Common myeloid progenitor, CD34-positive (primary cell): Measurements from ENCODE around the gene KMT5C.
A peak's percentile ranks its signal among the peaks of the same experiment; 100 is the strongest.

Experiments used
- CTCF ChIA-PET: fragments of 350-600 bp; sonication (Branson Sonifier 250); formaldehyde crosslinking; loops from one replicate; lab custom pipeline; 2021; ENCODE audit warnings: antibody characterized with exemption; lab: Charles Lee
- POLR2A ChIA-PET: fragments of 350-600 bp; sonication (Branson Sonifier 250); formaldehyde crosslinking; loops from one replicate; lab custom pipeline; 2021; ENCODE audit warnings: antibody characterized with exemption; lab: Charles Lee
- DNase-seq, 3 donors: peaks; one replicate each; pipeline versions ENCODE4 v3.0.0 to v3.0.0-alpha.2; 2013
- H3K27ac ChIP-seq, 2 experiments: 1 replicate in 1 of 2; 2 replicates in 1 of 2; pipeline ENCODE4 v1.7.0; 2013; ENCODE audit warnings: inconsistent platforms in 2 of 2, low read length in 2 of 2, mild to moderate bottlenecking in 2 of 2, low read depth in 1 of 2, moderate library complexity in 1 of 2; ENCODE audit not compliant: severe bottlenecking in 2 of 2, insufficient read depth in 1 of 2, poor library complexity in 1 of 2
- H3K27me3 ChIP-seq, 5 experiments: replicated peaks in 2 of 5; 1 replicate in 3 of 5; 2 replicates in 2 of 5; pipeline versions ENCODE4 v1.6.1 to v1.7.0; 2013; ENCODE audit warnings: low read length in 4 of 5, mild to moderate bottlenecking in 2 of 5, moderate library complexity in 2 of 5, inconsistent platforms in 1 of 5; ENCODE audit not compliant: insufficient read depth in 5 of 5, control insufficient read depth in 4 of 5
- H3K36me3 ChIP-seq, 4 experiments: 1 replicate in 2 of 4; 2 replicates in 2 of 4; pipeline versions ENCODE4 v1.6.1 to v1.7.0; 2013; ENCODE audit warnings: low read length in 3 of 4, control low read depth in 1 of 4, mild to moderate bottlenecking in 1 of 4; ENCODE audit not compliant: control insufficient read depth in 4 of 4, insufficient read depth in 4 of 4
- H3K4me1 ChIP-seq, 4 experiments: 1 replicate in 3 of 4; 2 replicates in 1 of 4; pipeline versions ENCODE4 v1.6.1 to v1.7.1; 2013; ENCODE audit warnings: low read length in 3 of 4, mild to moderate bottlenecking in 3 of 4, control low read depth in 1 of 4, inconsistent platforms in 1 of 4, moderate library complexity in 1 of 4; ENCODE audit not compliant: control insufficient read depth in 4 of 4, insufficient read depth in 4 of 4; ENCODE audit errors: control extremely low read depth in 1 of 4
- H3K4me3 ChIP-seq, 7 experiments: 1 replicate in 4 of 7; 2 replicates in 3 of 7; pipeline versions ENCODE4 v1.5.1 to v1.7.0; 2013; ENCODE audit warnings: mild to moderate bottlenecking in 7 of 7, low read length in 6 of 7, moderate library complexity in 6 of 7, inconsistent platforms in 2 of 7, low read depth in 2 of 7, control low read depth in 1 of 7; ENCODE audit not compliant: insufficient read depth in 4 of 7, control insufficient read depth in 1 of 7; ENCODE audit errors: extremely low read depth in 1 of 7
- H3K9me3 ChIP-seq, 5 experiments: 1 replicate in 4 of 5; 2 replicates in 1 of 5; pipeline versions ENCODE4 v1.6.1 to v1.7.1; 2013; ENCODE audit warnings: low read length in 4 of 5, mild to moderate bottlenecking in 2 of 5, inconsistent platforms in 1 of 5, low read depth in 1 of 5, moderate library complexity in 1 of 5; ENCODE audit not compliant: control insufficient read depth in 4 of 5, insufficient read depth in 2 of 5; ENCODE audit errors: control extremely low read depth in 1 of 5
- WGBS: methylation state at CpG from one replicate; pipeline ENCODE4 v1.1.5; 2013; ENCODE audit not compliant: insufficient coverage; 5-methylcytosine and 5-hydroxymethylcytosine counted together

Gene KMT5C

DNA sequence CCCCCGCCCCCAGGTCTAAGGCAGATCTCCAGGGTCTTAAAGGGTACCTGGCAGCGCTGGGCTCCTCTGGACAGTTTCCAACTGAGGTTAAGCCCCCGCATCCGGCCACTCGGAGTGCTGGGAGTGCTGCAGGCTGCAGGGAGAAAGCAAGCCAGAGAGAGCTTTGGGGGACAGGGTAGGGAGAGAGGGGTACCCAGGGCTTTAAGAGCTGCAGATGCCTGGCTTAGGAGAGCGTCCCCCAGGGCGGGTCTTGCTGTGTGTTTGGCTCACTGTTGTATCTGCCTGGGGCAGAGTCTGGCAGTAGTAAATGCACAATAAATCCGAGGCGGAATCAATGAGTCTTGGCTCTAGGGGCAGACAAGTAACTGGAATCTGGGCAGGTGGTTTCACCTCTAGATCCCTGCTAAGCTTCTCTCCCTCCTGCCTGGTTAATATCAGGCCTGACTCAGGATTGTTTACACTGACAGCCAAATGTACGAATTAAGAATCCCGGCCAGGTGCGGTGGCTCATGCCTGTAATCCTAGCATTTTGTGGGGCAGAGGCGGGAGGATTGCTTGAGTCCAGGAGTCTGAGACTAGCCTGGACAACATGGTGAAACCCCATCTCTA is 15.6 kb downstream of the KMT5C start:
- ChIA-PET POLR2A (no interaction called here), CTCF (interaction anchor here (0.6 to 1.1 kb wide), 2 partner anchors 26 to 152 kb away, joined by 3 read pairs; no protein-coding TSS in a partner anchor)
- H3K27me3 ChIP-seq = peaks cover 4 to 62% (median 26%) of the 10 kb centered on the region in 5 experiments
- H3K36me3 ChIP-seq = no peaks in the 10 kb centered on the region
- no peak overlapping the region for H3K27ac ChIP-seq
- no peak overlapping the region for H3K4me3 ChIP-seq
- no peaks in the 10 kb centered on the region for H3K9me3 ChIP-seq
- DNase-seq = peak in 2 of 3 donors; percentile 46 to 48
- peaks cover 0 to 20% (median 15%) of the 10 kb centered on the region in 4 experiments for H3K4me1 ChIP-seq
- WGBS = 58% methylated on average over 11 of the region's 13 CpGs

GRCh38 chr19:55358493-55358892 is 18.8 kb downstream of the KMT5C start:
- Histone ChIP-seq H3K27me3 (peaks cover 0 to 37% (median 8%) of the 10 kb centered on the region in 5 experiments), H3K36me3 (no peaks in the 10 kb centered on the region), H3K4me3 (no peak overlapping the region), H3K27ac (no peak overlapping the region), H3K4me1 (peaks cover 0 to 14% (median 9%) of the 10 kb centered on the region in 4 experiments), H3K9me3 (no peaks in the 10 kb centered on the region)
- 89% methylated on average over 18 of the region's 19 CpGs for WGBS
- ChIA-PET POLR2A (no interaction called here), CTCF (interaction anchor here (1.3 kb wide), 1 partner anchor 11 kb away, joined by 3 read pairs; no protein-coding TSS in a partner anchor)
- no peak for DNase-seq

GRCh38 chr19:55358943-55359908 is 19.6 kb downstream of the KMT5C start:
- no peaks in the 10 kb centered on the region for H3K36me3 ChIP-seq
- 89% methylated on average over 28 of the region's 32 CpGs for WGBS
- H3K27me3 ChIP-seq = peaks cover 0 to 29% (median 8%) of the 10 kb centered on the region in 5 experiments
- ChIA-PET POLR2A (no interaction called here), CTCF (interaction anchor here (0.6 to 1.4 kb wide), 3 partner anchors 12 to 19 kb away, joined by 3 read pairs; no protein-coding TSS in a partner anchor)
- peaks cover 0 to 8% (median 4%) of the 10 kb centered on the region in 4 experiments for H3K4me1 ChIP-seq
- no peak overlapping the region for H3K4me3 ChIP-seq
- no peak overlapping the region for H3K27ac ChIP-seq
- no peak for DNase-seq
- H3K9me3 ChIP-seq = no peaks in the 10 kb centered on the region

GRCh38 chr19:55360902-55361301 is 21.2 kb downstream of the KMT5C start:
- 91% methylated on average over 13 of the region's 16 CpGs for WGBS
- Histone ChIP-seq H3K27ac (no peak overlapping the region), H3K36me3 (no peaks in the 10 kb centered on the region), H3K4me3 (no peak overlapping the region), H3K4me1 (no peaks in the 10 kb centered on the region), H3K27me3 (peaks cover 0 to 15% (median under 1%) of the 10 kb centered on the region in 5 experiments), H3K9me3 (no peaks in the 10 kb centered on the region)
- CTCF ChIA-PET = no interaction called here
- POLR2A ChIA-PET = no interaction called here
- DNase-seq = no peak

- CTCF ChIA-PET = interaction anchor here (1.1 kb wide), 1 partner anchor 61 kb away, joined by 3 read pairs; no protein-coding TSS in a partner anchor
- Histone ChIP-seq H3K36me3 (no peaks in the 10 kb centered on the region), H3K27ac (no peak overlapping the region), H3K27me3 (peaks cover 0 to 5% (median 0%) of the 10 kb centered on the region in 5 experiments), H3K4me3 (no peak overlapping the region), H3K4me1 (no peaks in the 10 kb centered on the region), H3K9me3 (no peaks in the 10 kb centered on the region)
- DNase-seq = no peak
- 90% methylated on average over 35 of the region's 38 CpGs for WGBS
- POLR2A ChIA-PET = no interaction called here
Observed at GRCh38 chr19:55362174-55362989, 22.7 kb downstream of the KMT5C start.

DNA sequence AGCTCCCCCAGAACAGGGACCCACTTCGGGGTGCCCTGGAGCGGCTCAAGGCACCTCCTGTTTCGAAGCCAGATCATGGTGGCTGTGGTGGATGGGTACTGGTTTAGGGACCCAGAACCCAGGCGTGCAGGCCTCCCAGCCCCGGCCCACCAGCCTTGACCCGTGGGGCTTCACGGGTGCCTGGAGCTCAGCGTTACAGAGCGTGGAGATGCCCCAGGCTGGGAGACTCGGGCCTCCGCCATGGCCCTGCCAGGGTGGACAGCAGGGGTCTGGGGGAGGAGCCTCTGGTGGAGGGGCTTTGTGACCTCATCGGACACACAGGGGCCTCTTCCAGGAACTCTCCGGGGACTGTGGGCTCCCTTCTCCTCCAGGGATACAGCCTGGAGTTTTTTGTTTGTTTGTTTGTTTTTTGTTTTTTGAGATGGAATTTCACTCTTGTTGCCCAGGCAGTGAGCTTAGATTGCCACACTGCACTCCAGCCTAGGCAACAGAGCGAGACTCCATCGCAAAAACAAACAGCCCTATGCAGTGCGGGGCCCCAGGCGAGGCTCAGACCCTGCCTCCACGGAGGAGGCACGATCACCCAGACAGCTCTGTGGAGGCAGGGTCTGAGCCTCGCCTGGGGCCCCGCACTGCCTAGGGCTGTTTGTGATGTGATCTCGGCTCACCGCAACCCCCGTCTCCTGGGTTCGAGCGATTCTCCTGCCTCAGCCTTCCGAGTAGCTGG is 23.5 kb downstream of the KMT5C start, which contains the start of gene GARIN5B:
Gene GARIN5B (minus strand): TSS at position 271 of the 727 bp plus-strand sequence. CDS start 194 bp downstream, at position 77.
- 92% methylated on average over 23 of the region's 27 CpGs for WGBS
- Histone ChIP-seq H3K9me3 (no peaks in the 10 kb centered on the region), H3K36me3 (no peaks in the 10 kb centered on the region), H3K4me1 (no peaks in the 10 kb centered on the region), H3K27ac (no peak within 1 kb of the TSS), H3K4me3 (no peak within 1 kb of the TSS), H3K27me3 (peaks cover 0 to 9% (median 3%) of the 10 kb centered on the region in 5 experiments)
- no peak for DNase-seq
- CTCF ChIA-PET = interaction anchor here (1.0 to 1.1 kb wide), 2 partner anchors 10 to 62 kb away, joined by 3 read pairs; no protein-coding TSS in a partner anchor
- POLR2A ChIA-PET = no interaction called here
